RKO (cell line): ENCODE results near the gene MCM6.
"Not testable (repeated sequence)": the region's sequence is repeated elsewhere in the genome, so short reads cannot be mapped to it uniquely, and the experiment has no call there.

ENCODE experiments used
- DNase-seq: peaks from one replicate; pipeline ENCODE4 v3.0.0-alpha.2; 2016; ENCODE audit warnings: low spot score

The MCM6 gene

DNA sequence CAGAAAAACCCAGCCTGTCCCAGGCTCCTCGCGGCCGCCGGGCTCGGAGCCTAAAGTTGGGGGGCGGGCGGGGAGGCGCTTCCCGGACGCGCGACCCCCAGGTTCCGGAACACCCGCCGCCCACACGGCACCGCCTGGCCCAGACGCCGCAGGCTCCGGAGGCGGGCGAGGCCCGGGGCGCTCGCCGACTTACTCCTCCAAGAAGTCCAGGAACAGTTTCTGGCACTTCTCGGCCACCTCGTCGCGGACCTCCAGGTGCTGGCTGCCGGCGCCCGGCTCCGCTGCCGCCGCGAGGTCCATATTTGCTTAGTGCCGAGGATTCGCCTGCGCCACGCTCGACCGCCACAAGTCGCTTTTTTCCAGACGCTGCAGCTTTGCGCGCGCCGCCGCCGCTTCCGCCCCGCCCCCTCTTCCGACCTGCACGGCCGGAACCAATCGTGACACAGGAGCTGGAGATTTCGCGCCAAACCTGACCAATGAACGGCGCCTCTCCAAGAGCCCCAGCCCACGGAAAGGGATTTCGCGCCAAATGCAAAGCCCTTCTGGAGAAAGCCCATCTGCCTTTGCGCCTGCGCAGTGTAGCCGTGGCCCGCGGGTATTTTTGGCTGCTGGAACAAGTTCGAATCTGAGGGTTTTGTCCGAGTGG lies at the start of gene MCM6:
MCM6 (minus strand) TSS at position 378 of the 646 bp plus-strand sequence; CDS start at position 300, 78 bp downstream.
- DNase-seq: peak; percentile 99

DNA sequence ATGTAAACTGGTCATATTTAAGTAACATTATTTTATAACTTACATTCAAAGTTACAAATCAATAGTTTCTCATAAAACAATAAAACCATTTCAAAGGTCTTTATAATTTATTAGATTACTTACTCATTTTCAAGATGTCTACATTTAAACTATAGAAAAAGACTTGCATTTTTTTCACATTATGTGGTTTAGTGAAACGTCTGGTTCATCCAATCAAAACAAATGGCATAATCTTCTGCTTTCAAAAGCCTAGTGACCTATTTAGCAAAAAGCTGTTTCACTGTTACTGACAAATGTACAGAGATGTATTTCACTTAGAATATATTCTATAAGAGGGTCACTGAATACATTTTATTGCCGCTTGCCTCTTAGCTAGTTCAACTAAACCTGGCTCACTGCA lies 49.3 kb upstream of the MCM6 start:
- DNase-seq: no peak

DNA sequence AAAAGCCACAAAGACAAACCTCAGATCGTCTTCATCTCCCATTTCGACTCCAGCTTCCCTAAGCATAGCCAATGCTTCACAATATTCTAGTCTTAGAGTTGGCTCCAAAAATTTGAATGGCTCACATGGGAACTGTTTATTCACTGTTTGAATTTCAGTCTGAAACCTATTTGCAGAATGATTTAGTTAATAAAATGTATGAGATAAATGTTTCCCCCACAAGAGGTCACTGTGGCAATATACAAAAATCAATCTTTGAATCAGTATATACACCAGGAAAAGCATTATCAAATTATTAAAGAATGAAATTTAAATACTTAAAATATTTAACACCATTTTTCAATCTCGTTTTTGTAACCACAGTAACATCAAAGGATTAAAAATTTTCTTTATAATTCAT lies 40.0 kb upstream of the MCM6 start:
- DNase-seq: peak; percentile 66

DNA sequence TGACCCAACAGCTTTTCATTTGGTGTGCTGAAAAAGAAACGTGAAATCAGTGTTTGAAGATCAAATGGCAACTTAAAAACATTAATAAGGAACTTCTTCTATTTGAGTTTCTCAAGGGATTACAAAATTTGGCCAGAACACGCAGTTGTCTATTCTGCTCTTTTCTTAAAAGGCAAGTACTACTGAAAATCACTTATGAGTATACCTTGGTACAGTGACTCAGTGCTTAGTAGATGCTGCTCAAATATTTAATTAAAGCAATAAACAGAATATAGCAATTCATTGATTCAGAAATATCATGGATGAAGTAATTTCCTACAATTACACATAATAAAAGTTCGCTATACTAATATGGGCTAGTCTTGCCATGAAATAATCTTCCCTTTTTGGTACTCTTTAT lies 38.2 kb upstream of the MCM6 start:
- no peak for DNase-seq

DNA sequence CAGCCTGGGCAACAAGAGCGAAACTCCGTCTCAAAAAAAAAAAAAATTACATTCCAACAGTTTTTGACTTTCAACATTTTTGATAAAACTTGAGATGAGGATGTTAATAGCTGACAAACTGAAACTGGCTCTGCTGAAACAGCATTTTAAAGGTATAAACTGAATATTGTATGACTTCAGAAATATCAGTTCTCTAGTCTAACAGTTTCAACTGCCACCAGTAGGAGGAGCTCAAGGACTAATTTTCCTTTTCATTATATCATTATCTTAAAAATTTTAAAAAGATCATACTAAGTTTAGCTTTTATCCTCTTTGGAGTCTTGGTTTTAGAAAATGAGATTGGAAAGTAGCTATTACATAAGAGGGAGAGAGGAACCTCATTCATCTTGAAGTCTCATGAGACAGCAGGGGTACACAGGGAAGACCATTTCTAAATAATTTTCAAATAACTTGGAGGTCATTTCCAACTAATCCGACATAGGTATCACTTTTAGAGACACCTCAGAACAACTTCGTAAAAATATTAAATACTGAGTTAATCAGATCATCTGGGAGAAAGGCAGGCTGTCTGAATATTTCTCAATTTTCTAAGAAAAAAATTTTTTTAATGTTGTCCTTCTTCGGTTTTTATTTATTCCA lies 37.6 kb upstream of the MCM6 start:
- DNase-seq: peak; percentile 65

DNA sequence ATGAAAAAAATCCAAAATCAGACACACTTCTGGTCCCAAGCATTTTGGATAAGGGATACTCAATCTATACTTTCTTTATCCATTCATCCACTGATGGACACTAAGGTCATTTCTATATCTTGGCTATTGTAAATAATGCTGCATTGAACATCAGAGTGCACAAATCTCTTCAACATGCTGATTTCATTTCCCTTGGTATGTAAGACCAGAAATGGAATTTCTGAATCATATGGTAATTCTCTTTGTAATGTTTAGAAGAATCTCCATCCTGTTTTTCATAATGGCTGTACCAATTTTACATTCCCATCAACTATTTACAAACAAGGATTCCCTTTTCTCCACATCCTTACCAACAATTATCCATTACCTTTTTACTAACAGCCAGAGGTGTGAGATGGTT lies 33.7 kb upstream of the MCM6 start:
- DNase-seq: peak; percentile 10

DNA sequence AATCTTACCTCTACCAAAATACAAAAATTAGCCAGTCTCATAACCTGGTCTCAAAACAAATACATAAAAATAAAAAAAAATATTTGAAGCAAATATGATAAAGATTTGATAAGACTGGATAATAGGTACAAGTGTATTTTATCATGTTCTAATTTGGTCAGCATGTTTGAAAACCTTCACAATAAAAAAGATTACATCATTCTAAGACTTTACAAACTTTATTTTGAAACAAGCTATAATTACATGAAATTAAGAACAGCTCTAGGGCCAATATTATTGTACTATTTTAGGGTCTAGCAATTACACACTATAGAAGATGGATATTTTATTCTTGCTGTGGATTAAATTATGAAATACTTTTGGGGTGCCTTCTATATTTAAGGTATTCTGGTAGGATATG lies 29.4 kb upstream of the MCM6 start:
- no peak for DNase-seq

DNA sequence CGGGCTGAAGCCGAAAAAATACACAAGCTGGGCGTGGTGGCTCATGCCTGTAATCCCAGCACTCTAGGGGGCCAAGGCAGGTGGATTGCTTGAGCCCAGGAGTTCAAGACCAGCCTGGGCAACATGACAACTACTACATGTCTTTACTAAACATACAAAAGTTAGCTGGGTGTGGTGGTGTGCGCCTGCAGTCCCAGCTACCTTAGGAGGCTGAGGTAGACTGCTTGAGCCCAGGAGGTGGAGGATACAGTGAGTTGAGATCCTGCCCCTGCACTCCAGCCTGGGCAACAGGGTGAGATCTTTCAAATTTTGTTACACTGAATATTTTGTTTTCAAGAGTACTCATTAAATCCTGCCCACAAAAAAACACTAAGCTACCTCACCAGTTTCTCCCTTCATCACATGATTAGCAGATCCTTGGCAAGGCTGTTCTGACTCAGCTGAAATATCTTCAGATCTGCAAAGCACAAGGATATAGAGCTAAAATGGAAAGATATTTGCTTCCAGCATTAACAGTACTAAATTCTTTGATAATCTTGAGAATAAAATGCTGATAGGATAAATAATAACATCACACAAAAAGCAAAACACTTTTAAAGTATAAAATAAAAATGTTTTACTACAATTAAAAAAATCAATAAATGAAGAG lies 28.2 kb upstream of the MCM6 start:
- DNase-seq: peak; percentile 22

DNA sequence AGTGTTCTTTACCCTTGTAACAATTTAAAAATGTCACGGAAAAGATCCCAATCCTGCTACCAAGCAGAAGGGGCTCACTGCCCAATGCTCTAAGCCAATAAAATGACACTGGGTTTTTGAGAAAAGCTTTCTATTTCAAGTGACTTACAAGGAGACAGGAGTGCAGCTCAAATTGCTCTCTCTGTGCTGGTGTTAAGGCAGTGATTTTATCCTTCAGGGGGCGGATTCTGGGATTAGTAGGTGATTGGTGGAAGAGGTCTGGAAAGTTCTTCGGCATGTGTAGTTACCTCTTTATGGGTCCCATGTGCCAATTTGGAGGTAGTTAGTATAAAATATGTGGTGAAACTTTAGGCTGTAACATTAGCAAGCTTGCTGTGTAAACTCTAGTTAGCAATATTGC lies 27.4 kb upstream of the MCM6 start:
- no peak for DNase-seq

DNA sequence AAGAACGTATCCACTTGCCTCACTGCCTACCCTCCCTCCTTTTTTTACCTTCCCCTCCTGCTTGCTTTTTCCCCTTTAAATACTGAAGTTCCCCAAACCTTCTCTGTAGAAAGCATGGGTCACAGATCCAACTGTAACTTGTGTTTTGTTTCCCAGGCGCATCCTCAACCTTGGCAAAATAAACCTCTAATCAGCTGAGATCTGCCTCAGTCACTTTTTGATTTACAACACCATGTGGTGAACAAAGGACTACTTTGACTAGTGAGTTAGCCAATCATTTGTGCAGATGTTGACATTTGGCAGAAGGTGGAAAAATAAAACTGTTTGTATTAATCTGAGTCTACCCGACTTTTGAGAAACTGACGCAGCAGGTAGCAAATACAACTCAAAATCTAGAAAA lies 23.3 kb upstream of the MCM6 start:
- no peak for DNase-seq

DNA sequence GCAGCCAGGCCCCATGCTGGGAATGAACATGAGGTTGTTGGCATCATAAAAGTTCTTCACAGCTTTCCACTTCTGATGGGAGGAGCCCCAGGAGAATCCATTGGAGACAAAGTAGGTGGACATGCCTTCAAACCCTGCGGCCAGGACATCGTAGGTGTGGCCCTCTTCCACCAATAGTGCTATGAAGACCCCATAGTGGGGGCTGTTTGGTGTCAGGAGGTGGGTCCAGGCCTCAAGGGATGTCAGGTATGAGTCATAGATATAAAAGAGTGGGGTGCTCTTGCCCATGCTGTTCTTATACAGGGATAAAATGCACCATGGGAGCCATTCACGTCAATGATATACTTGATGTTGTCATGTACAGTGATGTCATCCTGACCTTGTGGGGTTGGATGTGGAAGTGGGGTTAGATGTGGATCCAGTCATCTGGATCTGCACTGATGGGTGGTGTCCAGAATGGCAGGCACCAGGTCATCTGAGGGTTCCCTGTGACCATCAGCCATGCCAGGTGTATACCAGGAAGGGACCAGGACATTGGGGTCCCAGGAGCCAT lies 22.1 kb upstream of the MCM6 start:
- no peak for DNase-seq

DNA sequence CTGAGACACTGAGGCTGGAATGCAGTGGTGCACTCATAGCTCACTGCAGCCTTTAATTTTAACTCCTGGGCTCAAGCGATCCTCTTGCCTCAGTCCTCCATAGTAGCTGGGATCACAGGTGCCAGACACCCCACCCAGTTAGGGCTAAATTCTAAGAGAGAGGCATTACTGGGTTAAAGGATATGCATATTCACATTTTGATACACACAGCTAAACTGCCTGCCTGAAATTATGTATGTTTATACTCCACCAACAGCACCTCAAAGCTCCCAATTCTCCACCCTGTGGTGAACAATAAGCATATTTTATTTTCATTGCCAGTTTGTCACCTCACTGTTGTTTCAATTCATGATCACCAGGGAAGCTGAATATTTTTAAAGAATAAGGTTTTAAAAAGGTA lies 18.7 kb upstream of the MCM6 start:
- no peak for DNase-seq

DNA sequence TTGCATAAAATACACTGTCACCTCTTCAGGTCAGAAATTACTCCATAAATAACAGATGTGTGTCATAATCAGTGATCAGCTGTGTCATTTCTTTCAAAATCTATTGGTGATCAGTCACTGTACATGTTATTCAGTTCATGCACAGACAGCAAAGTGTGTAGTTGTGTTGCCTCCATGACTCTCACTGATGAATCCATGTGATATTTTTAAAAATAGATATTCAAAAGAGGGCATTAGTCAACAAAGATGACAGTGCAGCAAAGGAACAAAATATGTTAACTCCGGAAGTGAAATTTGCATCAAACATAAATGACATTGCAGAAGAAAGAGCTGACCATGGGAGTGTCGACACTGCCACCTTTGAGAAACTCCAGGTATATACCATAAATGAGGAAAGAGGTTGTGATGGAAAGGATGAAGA lies 17.1 kb upstream of the MCM6 start:
- DNase-seq: no peak

DNA sequence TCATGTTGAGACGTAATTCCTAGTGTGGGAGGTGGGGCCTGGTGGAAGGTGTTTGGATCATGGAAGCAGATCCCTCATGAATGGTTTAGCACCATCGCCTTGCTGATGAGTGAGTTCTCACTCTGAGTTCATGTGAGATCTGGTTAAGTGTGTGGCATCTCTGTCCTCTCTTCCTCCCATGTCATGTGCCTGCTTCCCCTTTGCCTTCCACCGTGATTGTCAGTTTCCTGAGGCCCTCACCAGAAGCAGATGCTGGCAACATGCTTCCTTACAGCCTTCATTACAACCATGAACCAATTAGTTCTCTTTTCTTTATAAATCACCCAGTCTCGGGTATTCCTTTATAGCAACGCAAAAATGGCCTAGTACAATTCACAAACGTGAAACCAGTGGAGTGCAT lies 14.6 kb upstream of the MCM6 start:
- DNase-seq: no peak

DNA sequence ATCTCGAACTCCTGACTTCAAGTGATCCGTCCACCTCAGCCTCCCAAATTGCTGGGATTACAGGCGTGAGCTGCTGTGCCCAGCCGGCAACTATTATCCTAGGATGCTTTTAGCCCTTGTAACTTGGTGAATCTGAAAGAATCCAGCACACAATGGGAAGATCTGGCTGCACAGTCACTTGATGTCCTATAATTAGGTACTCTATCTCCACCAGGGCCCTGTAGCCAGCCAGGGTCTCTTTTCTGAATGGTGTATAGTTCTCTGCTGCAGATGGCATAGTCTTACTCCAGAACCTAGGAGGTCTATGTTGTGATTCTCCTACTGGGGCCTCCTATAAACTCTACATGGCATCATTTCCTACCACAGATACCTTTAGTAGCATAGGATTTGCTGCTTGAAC lies 13.9 kb upstream of the MCM6 start:
- DNase-seq: no peak

DNA sequence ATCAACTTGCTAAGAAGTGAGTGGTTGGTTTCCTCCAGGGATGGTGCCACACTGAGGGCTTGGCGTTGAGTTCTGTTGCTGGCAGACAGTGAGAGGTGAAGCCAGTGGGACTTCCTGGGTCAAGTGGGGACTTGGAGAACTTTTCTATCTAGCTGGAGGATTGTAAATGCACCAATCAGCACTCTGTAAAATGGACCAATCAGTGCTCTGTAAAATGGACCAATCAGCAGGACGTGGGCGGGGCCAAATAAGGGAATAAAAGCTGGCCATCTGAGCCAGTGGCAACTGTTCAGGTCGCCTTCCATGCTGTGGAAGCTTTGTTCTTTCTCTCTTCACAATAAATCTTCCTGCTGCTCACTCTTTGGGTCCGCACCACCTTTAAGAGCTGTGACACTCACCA lies 12.3 kb upstream of the MCM6 start:
- not testable (repeated sequence) for DNase-seq

DNA sequence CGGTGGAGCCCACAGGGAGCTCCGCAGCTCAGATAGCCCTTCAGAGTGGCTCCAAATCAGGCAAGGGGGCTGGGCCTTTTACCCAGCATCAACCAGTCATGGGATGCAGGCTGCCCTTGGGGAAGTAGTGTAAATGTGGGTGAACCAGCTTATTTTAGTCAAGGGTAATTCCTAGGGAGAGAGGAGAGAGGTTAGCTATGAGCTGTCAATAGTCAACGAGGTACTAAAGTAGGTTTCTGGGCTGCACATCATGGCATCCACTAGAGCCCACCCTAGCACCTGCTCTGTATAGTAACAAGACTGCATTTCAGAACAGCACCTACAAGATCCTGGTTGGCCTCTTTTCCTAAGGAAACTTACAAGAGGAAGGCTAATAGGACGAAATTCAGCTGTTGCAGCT lies 9.5 kb upstream of the MCM6 start:
- DNase-seq: no peak

DNA sequence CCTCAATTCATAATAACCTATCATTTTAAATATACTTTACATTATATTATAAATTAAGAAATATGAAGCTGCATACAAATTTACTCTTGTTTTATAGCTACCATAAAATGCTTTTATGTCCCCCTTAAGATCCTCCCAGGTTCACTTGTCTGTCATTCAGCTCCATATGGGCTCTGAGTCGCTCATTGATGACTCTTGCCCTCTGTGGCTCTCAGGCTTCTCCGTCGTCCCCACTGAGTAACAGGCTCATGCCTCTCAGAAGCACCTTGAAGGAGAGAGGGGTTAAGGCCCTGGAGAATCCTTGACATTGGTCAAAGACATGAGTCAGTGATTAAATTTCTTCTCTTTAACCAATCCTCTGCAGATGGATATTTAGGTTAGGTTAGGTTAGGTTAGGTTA lies 6.2 kb upstream of the MCM6 start:
- peak; percentile 25 for DNase-seq

DNA sequence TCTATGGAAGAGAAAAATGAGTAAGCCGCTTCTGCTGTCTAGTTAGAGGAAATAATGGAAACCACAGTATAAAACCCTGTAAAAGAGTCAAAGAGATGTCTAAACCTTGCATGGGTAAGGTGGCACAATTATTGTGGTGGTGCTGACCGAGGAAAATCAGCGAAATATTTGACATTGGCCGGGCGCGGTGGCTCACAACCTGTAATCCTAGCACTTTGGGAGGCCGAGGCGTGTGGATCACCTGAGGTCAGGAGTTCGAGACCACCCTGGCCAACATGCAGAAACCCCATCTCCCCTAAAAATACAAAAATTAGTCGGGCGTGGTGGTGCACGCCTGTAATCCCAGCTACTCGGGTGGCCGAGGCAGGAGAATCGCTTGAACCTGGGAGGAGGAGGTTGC lies 527 bp upstream of the MCM6 start:
- not testable (repeated sequence) for DNase-seq

DNA sequence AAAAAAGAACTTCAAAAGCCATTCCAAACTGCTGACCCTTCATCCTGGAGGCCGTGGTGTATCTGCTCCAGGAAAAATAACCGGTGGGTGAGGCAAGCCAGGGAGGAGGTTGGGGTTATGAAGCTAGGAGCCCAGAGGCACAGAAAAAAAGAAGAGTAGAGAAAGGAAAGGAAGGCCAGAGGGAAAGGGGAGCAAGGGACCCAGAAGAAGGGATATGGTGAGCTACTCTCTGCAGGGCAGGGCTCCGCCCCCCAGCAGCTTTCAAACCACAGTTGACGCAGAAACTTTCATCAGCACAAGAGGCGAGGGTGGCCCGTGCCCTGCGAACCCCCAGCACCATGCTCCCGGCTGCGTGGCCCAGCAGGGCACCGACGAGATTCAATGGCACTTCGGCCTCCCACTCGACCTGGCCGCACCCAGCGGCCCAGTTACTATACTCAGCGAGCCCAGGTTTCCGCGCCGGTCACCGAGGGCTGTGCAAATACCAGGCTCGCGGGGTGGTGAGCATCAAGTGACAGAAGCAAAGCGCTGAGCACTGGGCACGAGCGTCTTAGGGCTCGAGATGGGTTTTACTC lies 665 bp downstream of the MCM6 start:
- DNase-seq: peak; percentile 82

DNA sequence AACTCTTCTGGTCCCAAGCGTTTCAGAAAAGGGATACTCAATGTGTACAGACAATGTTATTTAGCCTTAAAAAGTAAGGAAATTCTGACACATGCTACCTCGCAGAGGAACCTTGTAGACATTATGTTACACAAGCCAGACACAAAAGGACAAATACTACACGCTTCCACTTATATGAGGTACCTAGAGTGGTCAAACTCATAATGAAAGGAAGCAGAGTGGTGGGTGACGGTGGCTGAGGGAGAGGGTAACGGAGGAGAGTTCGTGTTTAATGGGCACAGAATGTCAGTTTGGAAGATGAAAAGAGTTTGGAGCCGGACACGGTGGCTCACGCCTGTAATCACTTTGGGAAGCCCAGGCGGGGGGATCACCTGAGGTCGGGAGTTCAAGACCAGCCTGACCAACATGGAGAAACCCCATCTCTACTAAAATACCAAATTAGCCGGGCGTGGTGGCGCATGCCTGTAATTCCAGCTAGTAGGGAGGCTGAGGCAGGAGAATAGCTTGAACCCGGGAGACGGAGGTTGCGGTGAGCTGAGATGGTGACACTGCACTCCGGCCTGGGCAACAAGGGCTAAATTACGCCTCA lies 1.4 kb downstream of the MCM6 start:
- no peak for DNase-seq

DNA sequence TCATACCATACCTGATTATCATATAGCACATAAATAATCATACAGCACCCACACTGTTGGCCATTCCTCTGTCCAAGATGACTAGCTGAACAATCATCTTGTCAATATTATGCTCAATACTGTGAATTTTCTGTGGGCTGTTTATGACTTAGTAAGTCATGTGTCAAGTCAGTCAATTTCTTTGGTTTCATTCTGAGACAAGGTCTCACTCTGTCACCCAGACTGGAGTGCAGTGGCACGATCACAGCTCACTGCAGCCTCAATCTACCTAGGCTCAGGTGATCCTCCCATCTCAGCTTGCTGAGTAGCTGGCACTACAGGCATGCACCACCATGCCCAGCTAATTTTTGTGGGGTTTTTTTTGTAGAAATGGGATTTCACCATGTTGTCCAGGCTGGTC lies 5.7 kb downstream of the MCM6 start:
- no peak for DNase-seq

DNA sequence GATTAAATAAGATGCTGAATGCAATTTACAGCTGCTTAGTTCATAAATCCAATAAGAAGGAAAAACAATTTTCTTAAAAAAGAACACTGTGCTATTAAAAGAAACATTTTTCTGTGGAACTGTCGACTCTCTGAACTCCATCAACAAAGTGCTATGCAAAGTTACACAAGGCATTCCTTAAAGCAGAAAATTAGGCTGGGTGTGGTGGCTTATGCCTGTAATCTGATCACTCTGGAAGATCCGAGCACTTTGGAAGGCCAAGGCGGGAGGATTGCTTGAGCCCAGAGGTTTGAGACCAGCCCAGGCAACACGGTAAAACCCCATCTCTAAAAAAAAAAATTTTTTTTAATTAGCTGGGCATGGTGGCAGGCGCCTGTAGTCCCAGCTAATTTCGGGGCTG lies 13.0 kb downstream of the MCM6 start:
- DNase-seq: no peak
